SK-N-SH (cell line): ENCODE measurements around the gene ASB3.

Experiments
- EP300 ChIP-seq, 2 experiments: IDR thresholded peaks; 2 replicates each; pipeline versions ENCODE4 v1.4.0 to v1.6.1; 2012; ENCODE audit warnings: borderline replicate concordance in 1 of 2, low read depth in 1 of 2, low read length in 1 of 2
- FOXM1 ChIP-seq: IDR thresholded peaks from 2 replicates; pipeline ENCODE4 v1.4.0; 2012; ENCODE audit warnings: low read depth, mild to moderate bottlenecking
- REST ChIP-seq: IDR thresholded peaks from 2 replicates; pipeline ENCODE4 v1.6.1; 2012; ENCODE audit warnings: mild to moderate bottlenecking, low read depth, low read length, moderate library complexity
- RFX5 ChIP-seq: IDR thresholded peaks from 2 replicates; pipeline ENCODE4 v1.6.1; 2012; ENCODE audit warnings: mild to moderate bottlenecking, improper control_type of control experiment, low read length
- SMC3 ChIP-seq: IDR thresholded peaks from 2 replicates; pipeline ENCODE4 v1.6.1; 2012; ENCODE audit warnings: low read depth, low read length, improper control_type of control experiment
- ZBTB33 ChIP-seq: IDR thresholded peaks from 2 replicates; pipeline ENCODE4 v1.4.0; 2012; ENCODE audit warnings: low read depth, borderline replicate concordance
- TF ChIP-seq, protein P1 (sequence below): fragments of 150-350 bp; IDR thresholded peaks from 2 replicates; pipeline ENCODE4 v1.6.1; 2016; ENCODE audit warnings: mild to moderate bottlenecking, low read depth, low read length
- TF ChIP-seq, protein P2 (sequence below): fragments of 200-600 bp; sonication (generic); IDR thresholded peaks from 2 replicates; pipeline ENCODE4 v1.6.1; 2017; ENCODE audit warnings: antibody characterized with exemption, mild to moderate bottlenecking, moderate library complexity

- TF ChIP-seq, protein P1, sequence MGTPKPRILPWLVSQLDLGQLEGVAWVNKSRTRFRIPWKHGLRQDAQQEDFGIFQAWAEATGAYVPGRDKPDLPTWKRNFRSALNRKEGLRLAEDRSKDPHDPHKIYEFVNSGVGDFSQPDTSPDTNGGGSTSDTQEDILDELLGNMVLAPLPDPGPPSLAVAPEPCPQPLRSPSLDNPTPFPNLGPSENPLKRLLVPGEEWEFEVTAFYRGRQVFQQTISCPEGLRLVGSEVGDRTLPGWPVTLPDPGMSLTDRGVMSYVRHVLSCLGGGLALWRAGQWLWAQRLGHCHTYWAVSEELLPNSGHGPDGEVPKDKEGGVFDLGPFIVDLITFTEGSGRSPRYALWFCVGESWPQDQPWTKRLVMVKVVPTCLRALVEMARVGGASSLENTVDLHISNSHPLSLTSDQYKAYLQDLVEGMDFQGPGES = no peak
- TF ChIP-seq FOXM1 (no peak), RFX5 (no peak), ZBTB33 (no peak), EP300 (IDR thresholded peaks at IDR 0.05; ENCODE audit: borderline replicate concordance in 1 of 2, low read depth in 1 of 2, low read length in 1 of 2) (no peak), REST (no peak), SMC3 (no peak)
- TF ChIP-seq, protein P2, sequence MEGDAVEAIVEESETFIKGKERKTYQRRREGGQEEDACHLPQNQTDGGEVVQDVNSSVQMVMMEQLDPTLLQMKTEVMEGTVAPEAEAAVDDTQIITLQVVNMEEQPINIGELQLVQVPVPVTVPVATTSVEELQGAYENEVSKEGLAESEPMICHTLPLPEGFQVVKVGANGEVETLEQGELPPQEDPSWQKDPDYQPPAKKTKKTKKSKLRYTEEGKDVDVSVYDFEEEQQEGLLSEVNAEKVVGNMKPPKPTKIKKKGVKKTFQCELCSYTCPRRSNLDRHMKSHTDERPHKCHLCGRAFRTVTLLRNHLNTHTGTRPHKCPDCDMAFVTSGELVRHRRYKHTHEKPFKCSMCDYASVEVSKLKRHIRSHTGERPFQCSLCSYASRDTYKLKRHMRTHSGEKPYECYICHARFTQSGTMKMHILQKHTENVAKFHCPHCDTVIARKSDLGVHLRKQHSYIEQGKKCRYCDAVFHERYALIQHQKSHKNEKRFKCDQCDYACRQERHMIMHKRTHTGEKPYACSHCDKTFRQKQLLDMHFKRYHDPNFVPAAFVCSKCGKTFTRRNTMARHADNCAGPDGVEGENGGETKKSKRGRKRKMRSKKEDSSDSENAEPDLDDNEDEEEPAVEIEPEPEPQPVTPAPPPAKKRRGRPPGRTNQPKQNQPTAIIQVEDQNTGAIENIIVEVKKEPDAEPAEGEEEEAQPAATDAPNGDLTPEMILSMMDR = no peak
Observed at GRCh38 chr2:53697686-53698085, 89.1 kb downstream of the ASB3 start.
